Stimulated activated CD8-positive, alpha-beta memory T cell treated with anti-CD3 and anti-CD28 coated beads, Interleukin-4, amount 100 ng/mL, for 1 hour (primary cell): ENCODE results near the gene PFKP.

Experiments used
- DNase-seq, 2 donors: peaks; one replicate each; pipeline ENCODE4 v3.0.0-alpha.2; 2020; ENCODE audit warnings: low read depth in 2 of 2, low spot score in 1 of 2

Gene PFKP

DNA sequence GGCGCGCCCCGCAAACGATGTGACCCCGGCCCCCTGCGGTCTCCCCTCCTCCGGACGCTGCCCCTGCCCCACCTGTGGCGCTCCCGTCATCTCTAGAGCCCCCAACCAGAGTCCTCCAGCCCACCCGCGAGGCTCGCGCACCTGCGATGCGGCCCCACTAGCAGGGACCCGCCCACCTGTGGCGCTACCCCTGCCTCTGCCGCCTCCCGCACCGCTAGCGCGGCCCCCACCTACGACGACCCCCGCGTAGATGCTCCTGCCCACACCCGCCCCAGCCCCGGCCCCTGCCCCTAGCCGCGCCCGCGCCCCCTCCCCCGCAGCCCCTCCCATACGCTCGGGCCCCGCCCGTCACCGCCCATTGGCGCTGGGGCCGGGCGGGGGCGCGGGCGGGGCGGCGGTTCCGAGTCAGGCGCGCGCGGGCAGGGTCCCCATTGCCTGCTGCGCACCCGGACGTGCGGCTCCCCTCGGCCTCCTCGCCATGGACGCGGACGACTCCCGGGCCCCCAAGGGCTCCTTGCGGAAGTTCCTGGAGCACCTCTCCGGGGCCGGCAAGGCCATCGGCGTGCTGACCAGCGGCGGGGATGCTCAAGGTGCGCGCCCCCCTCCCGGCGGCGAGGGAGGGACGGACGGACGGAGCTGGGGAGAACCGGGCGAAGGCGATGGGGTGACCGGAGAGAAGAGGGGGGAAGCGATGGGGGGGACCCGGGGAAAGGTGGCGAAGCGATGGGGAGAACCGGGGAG, at the start of gene PFKP:
Gene PFKP (plus strand): TSS at position 431 of the 741 bp plus-strand sequence. CDS start 48 bp downstream, at position 479.
- peak in 1 of 2 donors; percentile 36 for DNase-seq

DNA sequence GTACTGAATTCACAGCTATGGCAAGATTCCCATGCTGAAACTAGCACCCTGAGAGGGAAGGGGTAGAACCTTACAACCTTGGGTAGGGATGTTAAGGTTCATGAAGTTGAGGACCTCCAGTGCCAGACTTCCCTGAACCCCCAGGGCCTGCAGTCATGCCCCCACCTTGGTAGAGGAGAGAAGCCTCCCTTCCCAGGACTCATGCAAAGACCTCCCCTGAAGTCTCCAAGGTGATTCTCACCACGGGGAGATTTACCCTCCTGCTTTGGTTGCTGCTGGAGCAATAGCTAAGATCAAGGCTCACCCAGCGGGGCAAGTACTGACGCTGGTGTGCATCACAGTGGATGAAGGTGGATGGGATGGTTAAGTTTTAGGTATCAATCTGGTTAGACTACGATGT, 49.1 kb upstream of the PFKP start:
- DNase-seq = no peak

DNA sequence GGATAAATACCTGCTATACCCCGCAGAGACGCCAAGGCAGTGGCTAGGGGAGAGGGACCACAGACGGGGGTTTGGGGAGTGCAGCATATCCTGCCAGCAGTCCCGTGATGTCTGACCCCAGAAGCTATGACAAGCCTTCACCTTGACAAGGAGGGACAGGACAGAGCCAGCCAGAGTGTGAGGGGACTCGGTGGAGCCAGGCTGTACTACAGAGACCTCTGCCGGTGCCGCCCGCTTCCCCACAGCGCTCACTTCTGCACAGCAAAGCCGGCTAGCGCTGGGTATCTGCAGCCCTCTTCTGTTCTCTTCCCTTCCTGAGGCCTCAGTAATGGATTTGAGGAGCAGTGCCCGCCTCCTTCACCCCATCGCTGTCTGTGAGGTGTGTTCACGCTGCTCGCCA, 47.0 kb upstream of the PFKP start:
- DNase-seq = no peak

DNA sequence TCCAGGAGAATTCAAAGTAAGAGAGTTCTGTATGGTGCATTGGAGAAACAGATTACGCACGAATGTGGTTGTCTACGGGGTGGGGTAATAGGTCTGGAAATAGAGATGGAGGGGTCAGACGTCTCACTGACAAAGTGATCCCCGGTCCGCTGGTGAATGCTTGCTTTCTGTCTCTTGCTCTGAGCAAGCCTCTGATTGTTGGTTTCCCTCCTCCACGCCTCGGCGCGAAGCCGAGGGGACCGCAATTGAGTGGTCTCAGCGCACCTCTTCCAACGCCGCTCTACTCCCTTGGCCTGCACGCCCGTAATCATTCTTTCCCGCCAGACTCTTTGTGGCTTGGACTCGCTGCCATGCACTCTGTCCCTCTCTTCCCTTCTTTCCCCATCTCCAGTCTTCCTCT, 46.5 kb upstream of the PFKP start:
- DNase-seq = no peak

DNA sequence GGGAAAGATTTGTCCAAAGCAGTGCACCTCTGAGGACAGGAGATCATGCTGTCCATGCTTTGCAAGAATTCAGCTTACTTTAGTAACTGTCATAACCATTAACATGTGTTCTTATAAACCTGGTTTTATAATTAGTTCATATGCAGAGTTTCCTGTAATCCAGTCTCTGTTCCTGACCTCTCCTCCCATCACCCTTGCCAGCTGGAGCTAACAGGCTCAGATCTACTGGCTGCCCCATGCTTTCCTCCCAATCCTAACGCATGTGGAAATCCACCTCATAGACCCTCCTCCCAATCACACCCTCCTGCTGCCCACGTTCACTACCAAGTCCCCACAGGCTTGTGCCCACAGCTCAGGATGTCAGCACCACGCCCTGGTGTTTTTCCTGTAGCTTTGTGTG, 45.3 kb upstream of the PFKP start:
- DNase-seq = no peak

DNA sequence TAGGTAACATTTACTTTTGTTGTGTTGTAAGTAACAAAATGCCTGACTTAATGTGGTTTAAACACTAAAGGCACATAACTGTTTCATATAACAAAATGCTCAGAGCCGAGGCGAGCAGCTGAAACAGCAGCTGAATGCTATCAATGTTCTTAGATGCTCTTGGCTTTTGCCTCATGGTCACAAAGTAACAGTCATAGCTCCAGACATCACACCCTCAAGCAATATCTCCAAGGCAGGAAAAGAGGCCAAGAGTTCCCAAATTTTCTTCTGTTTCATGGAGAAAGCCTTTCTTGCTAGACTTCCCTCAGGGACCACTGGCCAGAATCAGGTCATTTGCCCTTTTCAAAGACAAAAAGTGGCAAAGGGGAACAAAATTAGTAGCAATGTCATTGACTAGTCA, 43.5 kb upstream of the PFKP start:
- no peak for DNase-seq

DNA sequence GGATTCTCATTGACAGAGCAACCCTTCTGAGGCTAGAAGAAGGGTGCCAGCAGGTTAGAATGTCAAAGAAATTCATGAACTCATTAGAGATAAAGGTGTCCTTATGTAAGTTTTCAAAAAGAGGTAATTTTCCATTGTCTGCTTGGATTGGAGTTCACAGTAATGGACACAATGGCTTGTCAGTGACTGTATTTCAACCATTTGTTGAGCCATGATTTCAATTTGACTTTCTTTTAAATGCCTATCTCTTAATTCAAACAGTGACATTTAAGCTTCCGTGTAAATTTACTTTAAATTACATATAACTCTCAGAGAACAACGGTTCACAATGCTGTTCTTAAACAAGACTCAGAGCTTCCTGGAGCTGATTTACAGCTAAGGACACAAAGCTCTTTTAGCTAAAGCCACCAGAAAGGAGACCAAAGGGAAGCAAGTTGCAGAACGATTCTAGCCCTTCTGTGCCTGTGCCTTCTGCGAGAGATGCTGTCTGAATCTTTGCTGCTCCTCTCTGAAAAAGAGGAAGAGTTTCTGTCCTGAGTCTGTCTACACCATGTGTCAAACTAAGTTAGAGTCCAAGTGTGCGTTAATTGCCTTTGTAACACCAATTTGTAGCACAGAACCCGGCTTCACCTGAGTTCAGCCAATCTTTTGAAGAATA, 42.2 kb upstream of the PFKP start:
- no peak for DNase-seq

DNA sequence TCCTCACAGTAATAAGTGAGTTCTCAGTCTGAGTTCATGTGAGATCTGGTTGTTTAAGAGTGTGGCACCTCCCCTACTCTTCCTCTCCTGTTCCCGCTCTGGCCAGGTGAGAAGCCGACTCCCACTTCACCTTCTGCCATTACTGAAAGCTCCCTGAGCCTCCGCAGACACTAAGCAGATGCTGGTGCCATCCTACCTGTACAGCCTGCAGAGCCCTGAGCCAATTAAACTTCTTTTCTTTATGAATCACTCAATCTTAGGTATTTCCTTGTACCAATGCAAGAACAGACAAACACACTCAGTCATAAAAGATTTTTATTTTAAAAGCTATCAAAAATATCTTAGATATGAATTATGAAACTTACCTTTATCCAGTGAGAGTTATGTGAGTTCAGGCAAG, 39.5 kb upstream of the PFKP start:
- no peak for DNase-seq

DNA sequence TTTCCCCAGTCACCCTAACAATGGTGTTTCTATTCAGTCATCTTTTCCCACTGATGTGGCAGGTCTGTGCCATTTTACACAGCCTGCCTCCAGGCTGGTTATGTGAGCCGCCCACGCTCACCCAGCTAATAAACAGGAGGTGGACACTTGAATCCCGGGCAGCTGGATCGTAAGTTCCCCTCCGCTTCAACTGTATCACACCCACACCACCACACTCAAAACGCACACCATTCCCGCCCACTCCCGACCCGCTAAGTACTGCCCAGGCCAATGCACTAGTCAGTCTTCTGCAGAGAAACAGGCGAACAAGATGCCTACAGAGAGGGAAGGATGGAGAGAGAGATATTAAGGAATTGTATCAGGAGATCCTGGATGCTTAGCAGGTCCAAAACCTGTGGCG, 38.9 kb upstream of the PFKP start:
- no peak for DNase-seq

DNA sequence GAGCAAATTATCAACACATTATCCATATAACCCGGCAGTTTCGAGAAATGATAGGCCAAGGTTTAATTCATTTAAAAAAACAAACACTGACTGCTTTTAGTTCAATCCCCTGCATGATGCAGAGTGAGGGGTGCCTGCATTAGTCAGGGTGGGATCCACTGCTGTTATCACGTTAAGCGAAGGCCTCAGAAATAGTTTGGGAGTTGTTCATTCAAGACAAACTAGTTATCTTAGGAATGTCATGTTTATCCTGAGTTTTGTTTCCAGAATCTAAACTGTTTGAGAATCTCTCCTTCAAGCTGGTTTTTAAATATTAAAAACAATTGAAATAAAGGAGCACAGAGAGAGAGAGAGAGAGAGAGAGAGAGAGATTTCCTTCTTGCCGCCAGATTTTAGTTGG, 36.6 kb upstream of the PFKP start:
- no peak for DNase-seq

DNA sequence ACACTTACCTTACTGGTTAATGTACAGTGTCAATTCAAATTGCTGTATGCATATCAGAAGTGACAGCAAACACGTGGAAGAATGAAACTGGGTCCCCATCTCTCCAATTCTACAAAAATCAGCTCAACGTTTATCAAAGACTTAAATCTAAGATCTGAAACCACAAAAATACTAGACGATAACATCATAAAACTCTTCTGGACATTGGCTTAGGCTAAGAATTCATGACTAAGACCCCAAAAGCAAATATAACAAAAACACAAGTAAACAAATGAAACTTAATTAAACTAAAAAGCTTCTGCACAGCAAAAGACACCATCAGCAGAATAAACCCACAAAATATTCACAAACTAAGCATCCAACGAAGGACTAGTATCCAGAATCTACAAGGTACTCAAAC, 35.9 kb upstream of the PFKP start:
- DNase-seq = no peak

DNA sequence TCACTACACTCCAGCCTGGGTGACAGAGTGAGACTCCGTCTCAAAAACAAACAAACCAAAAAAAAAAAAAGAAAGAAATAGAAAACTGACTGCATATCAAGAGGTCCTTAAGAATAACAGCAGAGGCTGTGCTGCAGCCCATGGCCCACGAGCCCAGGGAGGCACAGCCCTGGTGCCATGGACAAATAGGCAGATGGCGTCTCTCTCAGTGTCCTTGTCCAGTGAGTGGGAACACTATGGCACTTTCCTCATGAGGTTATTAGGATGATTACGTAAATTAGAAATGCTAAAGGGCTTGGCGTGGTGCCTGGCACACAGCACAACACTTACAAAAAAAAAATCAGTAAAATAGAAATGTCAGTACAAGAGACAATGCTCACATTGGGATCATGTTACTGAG, 33.4 kb upstream of the PFKP start:
- DNase-seq = no peak

DNA sequence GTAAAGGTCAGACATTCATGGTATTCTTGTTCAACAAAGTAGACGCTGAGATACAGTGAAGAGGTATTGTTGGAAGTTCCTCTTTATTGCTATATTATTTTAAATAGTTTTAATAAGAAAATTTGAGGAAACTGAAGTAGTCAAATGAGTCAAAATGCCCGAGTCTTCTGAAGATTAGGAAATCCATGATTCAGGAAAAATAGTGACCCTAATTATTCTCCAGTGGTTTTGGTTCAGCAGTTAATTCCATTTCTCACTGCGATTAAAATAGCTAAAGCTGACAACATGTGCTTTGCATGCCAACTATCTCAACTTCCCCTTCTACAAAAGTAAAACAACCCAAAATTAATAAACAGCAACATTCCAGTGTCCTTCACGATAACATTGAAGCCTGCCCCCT, 32.7 kb upstream of the PFKP start:
- no peak for DNase-seq

DNA sequence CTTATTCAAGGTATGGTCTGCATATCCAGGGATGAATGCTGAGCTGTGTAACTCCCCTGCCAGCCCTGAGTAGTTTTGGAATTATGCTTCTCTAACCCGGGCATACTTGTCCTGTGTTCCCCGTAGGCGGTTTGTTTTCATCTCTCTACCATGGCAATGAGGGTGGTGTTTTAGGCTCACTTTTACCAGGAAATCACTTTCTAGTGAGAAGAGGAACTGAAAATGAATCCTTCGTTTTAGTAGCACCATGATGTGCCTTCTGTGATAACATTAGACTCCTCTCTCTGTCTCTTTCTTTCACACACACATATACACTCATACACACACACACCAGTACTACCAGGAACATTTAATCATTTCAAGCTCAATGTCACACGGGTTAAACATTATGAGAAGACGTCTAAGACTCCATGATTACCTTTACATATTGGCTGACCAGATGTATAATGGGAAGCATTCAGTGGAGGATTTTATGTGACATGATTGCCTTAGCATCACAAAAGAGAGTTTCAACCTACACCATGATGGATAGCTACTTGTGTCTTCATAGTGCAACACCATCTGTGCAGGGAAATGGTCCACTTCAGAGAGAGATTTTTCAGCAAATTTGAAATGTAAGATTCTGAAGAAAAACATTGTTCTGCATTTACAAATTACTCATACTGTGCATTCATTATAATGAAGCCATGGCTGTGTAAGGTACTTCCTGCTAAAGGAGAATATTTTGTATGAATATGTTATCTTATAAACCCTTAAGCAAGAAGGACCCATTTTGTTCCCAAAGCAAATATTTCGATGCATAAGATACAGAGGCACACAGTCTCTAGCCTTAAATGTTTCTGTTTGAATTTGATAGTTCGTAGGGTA, 31.0 kb upstream of the PFKP start:
- no peak for DNase-seq

DNA sequence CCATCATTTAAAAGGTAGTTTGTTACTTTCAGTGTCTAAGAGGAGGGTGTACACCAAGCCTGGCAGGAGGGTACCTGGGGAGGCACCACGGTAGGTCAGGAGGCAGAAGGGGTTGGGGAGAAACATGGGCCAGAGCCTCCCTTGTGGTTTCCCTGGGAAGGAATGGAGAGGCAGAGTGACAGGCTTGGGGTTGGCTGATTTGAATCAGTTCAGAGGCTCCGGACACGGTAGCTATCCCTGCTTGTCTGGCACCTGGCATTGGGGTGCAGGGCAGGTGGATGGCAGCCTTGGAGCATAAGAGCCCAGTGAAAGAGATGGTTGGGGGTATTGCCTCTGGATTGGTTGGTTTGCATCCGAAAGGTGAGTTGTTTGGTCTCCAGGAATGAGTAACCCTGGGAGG, 30.2 kb upstream of the PFKP start:
- DNase-seq = no peak

DNA sequence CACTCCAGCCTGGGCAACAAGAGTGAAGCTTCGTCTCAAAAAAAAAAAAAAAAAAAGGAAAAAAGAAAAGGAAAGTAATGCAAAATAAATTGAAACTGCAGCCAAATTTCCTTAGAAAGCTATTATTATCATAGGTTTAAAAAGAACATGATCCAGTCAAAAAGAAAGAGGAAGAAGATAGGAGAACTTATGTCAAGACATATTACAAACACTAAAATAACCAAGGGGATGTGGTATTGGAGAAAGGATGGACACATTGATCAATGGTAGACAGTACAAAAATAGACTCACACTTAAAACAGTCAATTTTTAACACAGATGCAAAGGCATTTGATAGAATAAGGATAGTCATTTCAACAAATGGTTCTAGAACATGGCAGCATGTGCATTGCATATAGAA, 27.3 kb upstream of the PFKP start:
- DNase-seq = no peak

DNA sequence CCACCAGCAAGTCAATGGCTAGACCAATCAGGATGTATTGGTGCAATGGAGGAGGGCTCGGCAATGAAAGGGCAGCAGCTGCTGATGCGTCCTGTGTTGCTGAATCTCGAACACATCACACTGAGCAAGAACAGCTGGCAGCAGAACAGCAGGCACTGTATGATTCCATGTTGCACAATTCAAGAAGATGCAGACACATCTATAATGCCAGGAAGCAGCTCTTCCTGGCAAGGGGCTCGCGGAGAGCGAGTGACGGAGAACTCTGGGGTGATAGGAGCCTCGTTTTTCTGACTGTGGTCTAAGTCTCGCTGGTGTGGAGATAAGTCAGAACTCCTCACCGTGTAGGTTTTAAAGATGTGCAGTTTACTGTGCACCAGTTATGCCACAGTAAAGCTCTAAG, 24.8 kb upstream of the PFKP start:
- DNase-seq = no peak

DNA sequence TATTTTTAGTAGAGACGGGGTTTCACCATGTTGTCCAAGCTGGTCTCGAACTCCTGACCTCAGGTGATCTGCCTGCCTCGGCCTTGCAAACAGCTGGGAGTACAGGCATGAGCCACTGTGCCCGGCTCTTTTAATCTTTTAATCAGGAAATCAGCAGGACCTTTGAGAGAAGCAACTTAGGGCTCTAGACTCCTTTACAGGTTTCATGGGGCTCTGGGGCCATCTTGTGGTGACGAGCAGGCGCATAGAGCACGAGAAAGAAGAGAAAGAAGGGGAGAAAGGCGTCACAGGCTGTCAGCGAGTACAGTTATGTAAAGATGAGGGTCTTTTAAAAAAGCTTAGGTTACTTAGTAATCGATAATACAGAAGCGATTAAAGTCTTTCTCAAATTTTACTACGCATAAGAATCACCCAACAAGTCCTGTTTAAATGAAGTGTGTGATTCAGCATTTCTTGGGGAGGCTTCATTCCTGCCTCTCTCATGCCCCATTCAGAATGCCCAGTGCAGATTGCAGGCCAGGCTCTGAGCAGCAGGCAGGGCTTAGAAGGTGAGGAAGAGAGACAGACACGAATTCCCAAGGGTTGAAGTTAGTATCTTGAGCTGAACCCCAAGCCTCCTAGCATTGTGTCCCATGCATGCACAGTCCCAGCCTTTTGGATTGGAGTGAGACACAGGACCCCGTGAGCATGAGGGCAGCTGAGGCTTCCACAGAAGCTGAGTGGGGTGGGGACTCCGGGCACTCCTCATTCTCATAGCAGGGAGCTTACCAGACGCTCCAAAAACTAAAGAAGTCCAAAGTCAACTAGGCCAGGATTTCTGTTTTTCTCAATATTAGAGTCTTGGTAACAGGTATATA, 23.6 kb upstream of the PFKP start:
- no peak for DNase-seq

DNA sequence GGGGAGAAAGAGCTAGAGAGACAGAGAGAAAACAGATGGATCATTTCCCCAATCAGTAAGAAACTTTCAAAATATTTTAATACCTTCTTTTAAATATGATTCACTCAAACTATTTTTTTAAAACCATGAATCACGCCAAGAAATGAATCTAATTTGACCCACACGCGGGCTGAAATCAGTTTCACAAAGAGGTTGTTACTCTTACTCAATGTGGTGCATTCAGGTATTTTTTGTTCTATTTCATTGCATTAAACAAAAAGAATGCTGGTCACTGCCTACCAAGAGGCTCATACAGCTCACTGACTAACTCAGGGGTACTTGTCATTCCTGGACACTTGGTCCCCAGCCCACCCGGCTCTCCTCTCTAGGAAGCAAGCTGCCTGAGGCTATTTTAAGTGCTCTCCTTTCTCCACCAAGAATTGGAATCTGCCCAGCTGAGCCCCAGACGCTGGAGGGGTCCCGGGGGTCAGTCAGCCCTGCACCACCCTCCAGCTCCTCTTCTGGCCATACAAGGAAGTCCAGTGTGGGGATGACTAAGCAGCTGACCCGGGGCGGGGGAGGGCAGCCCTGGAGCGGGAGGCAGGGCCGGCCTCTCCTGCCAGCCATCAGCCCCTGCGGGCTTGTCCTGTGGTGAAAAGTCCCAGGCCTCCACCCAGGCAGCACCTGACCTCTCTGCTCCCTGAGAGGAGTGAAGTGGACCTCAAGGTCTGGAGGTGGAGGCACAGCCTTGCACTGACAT, 21.7 kb upstream of the PFKP start:
- no peak for DNase-seq

DNA sequence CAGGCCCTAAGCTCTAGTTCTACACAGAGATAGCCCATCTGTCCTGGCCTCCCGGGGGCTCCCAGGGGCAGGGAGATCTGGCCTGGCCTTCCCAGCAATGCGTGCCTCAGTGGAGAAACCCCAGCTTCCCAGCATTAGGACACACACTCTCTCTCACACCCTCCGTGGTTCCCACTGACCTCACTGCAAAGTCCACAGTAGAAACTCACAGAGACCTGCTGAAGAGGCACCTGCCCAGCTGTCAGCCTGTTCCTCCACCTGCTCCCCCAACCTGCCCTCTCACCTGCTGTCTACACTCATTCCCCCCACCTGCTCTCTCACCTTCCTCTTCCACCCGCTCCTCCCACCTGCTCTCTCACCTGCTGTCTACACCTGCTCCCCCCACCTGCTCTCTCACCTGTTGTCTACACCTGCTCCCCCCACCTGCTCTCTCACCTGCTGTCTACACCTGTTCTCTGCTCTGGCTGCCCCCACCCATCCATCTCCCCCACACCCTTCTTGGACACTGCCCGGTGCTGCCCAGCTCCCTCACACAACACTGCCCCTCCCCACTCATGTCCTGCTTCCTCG, 21.1 kb upstream of the PFKP start:
- no peak for DNase-seq
